Colonic mucosa (tissue), 4 donors: ENCODE results near the gene EPHA8. TPM values are rescaled to one million over a fixed set of nuclear protein-coding genes. Genes with fewer than 3 reads are reported as not detected.
A peak's percentile ranks its signal among the peaks of the same experiment; 100 is the strongest.

Experiments
- DNase-seq: peaks from one replicate; pipeline ENCODE4 v3.0.0-alpha.2; 2020
- H3K27ac ChIP-seq: fragments of 200-600 bp; one replicate; pipeline ENCODE4 v1.8.0; 2021
- H3K27me3 ChIP-seq: fragments of 200-600 bp; one replicate; pipeline ENCODE4 v1.8.0; 2021
- H3K36me3 ChIP-seq: fragments of 200-600 bp; one replicate; pipeline ENCODE4 v1.8.0; 2021
- H3K4me1 ChIP-seq: fragments of 200-600 bp; one replicate; pipeline ENCODE4 v1.8.0; 2021; ENCODE audit warnings: mild to moderate bottlenecking
- H3K4me3 ChIP-seq: fragments of 200-600 bp; one replicate; pipeline ENCODE4 v1.8.0; 2021
- H3K9ac ChIP-seq, 2 donors: one replicate each; pipeline ENCODE4 v1.7.0; 2013; ENCODE audit warnings: control low read depth in 2 of 2, low read depth in 2 of 2, low read length in 2 of 2
- H3K9me3 ChIP-seq: fragments of 200-600 bp; one replicate; pipeline ENCODE4 v1.8.0; 2021
- intact Hi-C: fragments of 100-400 bp; cut with DNase I; formaldehyde crosslinking; loops from one replicate; pipeline ENCODE4 v1.14.1; 2022
- total RNA-seq, 2 donors: library from RNA; stranded (reverse); fragmentation: NEBNext Ultra II Directional in 1 of 2; extraction: Animal tissue kit (Norgen Biotek cat#: 25700) in 1 of 2; gene quantifications; one replicate each; pipeline ENCODE4 v1.2.1, GENCODE V29; 2021
- TF ChIP-seq, protein P1 (sequence below): fragments of 200-600 bp; IDR thresholded peaks from one replicate; pipeline ENCODE4 v1.8.0; 2022; ENCODE audit warnings: antibody characterized with exemption, mild to moderate bottlenecking
- donor health status: healthy.
- donor health status: DM: no; HTN: no; CAD: no.
- donor health status: DM: no; HTN: no; CAD: no.

The EPHA8 gene
- total RNA-seq, 2 donors from 2014 or later: not detected

- H3K36me3 ChIP-seq: no peaks in the 10 kb centered on the region
- H3K27ac ChIP-seq: no peak overlapping the region
- intact Hi-C loops: no loop called here
- no peak overlapping the region for H3K4me3 ChIP-seq
- TF ChIP-seq, protein P1, sequence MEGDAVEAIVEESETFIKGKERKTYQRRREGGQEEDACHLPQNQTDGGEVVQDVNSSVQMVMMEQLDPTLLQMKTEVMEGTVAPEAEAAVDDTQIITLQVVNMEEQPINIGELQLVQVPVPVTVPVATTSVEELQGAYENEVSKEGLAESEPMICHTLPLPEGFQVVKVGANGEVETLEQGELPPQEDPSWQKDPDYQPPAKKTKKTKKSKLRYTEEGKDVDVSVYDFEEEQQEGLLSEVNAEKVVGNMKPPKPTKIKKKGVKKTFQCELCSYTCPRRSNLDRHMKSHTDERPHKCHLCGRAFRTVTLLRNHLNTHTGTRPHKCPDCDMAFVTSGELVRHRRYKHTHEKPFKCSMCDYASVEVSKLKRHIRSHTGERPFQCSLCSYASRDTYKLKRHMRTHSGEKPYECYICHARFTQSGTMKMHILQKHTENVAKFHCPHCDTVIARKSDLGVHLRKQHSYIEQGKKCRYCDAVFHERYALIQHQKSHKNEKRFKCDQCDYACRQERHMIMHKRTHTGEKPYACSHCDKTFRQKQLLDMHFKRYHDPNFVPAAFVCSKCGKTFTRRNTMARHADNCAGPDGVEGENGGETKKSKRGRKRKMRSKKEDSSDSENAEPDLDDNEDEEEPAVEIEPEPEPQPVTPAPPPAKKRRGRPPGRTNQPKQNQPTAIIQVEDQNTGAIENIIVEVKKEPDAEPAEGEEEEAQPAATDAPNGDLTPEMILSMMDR: no peak
- no peak for DNase-seq
- H3K9ac ChIP-seq: no peak overlapping the region
- H3K4me1 ChIP-seq: no peaks in the 10 kb centered on the region
- H3K27me3 ChIP-seq: no peaks in the 10 kb centered on the region
- no peaks in the 10 kb centered on the region for H3K9me3 ChIP-seq
Measured at GRCh38 chr1:22635436-22635835, 72.1 kb downstream of the EPHA8 start.

GRCh38 chr1:22636353-22636752, 73.1 kb downstream of the EPHA8 start, which contains the start of gene C1QA:
Gene C1QA, plus strand, starts transcription at chr1:22636628. Its CDS starts 989 bp downstream, at chr1:22637617.
- Histone ChIP-seq H3K4me1 (no peaks in the 10 kb centered on the region), H3K9me3 (no peaks in the 10 kb centered on the region), H3K27me3 (no peaks in the 10 kb centered on the region), H3K27ac (no peak within 1 kb of the TSS), H3K36me3 (no peaks in the 10 kb centered on the region), H3K4me3 (peak within 1 kb of the TSS; percentile 9), H3K9ac (no peak within 1 kb of the TSS)
- TF ChIP-seq, protein P1: no peak
- intact Hi-C loops: no loop called here
- DNase-seq: peak; percentile 33

DNA sequence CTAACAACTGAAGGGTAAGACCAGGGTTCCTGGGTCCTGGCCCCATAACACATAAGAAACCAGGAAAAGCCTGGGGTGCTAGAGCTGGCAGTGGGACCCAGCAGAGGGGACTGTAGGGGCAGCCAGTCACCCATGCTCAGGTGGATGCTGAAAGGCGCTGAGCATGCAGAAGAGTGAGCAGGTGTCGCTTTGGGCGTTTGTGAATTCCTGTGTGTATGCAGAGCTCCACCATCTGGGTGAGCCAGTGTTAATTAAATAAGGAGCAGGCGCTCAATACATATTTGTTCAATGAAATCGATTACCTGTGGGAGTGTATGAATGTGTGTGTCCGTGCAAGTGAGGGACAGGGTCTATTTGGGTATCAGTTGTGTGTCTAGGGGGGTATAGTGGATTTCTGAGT, 73.6 kb downstream of the EPHA8 start:
- Histone ChIP-seq H3K9me3 (no peaks in the 10 kb centered on the region), H3K27me3 (no peaks in the 10 kb centered on the region), H3K27ac (no peak overlapping the region), H3K4me1 (no peaks in the 10 kb centered on the region), H3K36me3 (no peaks in the 10 kb centered on the region), H3K9ac (no peak overlapping the region), H3K4me3 (peak overlapping the region; percentile 9)
- no peak for DNase-seq
- intact Hi-C loops: no loop called here
- TF ChIP-seq, protein P1: no peak

DNA sequence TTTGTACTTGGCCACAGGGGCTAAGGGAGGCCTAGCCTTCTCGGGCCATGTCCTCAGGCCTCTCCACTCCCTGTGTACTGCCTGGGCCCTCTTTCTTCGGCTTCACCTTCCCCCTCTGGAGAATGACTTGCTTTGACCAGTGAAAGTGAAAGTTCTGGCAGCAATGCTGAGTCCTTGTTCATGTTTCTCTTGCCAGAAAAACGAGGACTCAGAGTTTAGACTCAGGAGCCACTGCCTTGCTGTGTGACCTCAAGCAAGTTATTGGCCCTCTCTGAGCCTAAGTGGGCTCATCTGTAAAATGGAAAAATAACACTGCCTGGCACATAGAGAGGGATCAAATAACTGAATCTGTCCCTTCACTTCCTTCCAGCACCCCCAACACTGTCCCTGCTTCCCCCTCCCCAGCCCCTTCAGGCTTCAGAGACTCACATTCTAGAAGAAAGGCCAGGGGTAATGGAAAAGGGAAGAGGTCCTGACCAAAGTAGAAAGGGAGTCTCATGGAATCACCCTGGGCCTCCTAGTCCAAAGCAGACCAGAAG, 74.7 kb downstream of the EPHA8 start:
- no peak for DNase-seq
- Histone ChIP-seq H3K27ac (no peak overlapping the region), H3K9ac (no peak overlapping the region), H3K9me3 (no peaks in the 10 kb centered on the region), H3K36me3 (no peaks in the 10 kb centered on the region), H3K4me1 (no peaks in the 10 kb centered on the region), H3K4me3 (no peak overlapping the region), H3K27me3 (no peaks in the 10 kb centered on the region)
- intact Hi-C loops: no loop called here
- TF ChIP-seq, protein P1: no peak

GRCh38 chr1:22638476-22639234, 75.4 kb downstream of the EPHA8 start:
- H3K27ac ChIP-seq: no peak overlapping the region
- no peaks in the 10 kb centered on the region for H3K9me3 ChIP-seq
- no peak overlapping the region for H3K4me3 ChIP-seq
- no peaks in the 10 kb centered on the region for H3K4me1 ChIP-seq
- no peak for DNase-seq
- TF ChIP-seq, protein P1: no peak
- H3K36me3 ChIP-seq: no peaks in the 10 kb centered on the region
- H3K9ac ChIP-seq: no peak overlapping the region
- no peaks in the 10 kb centered on the region for H3K27me3 ChIP-seq
- intact Hi-C loops: no loop called here
